LNCaP clone FGC (cell line): Measurements from ENCODE around the gene CPED1.

ENCODE experiments used
- DNase-seq: peaks from one replicate; pipeline ENCODE4 v3.0.0-alpha.2; 2011; ENCODE audit warnings: low read depth
- H3K4me3 ChIP-seq: 2 replicates; pipeline ENCODE4 v1.5.1; 2011; ENCODE audit warnings: mild to moderate bottlenecking, low read depth, low read length, control low read depth
- CTCF ChIP-seq: IDR thresholded peaks from 2 replicates; pipeline ENCODE4 v1.5.1; 2012; ENCODE audit warnings: mild to moderate bottlenecking; ENCODE audit not compliant: control insufficient read depth, insufficient read depth; ENCODE audit errors: extremely low read depth

The CPED1 gene

DNA sequence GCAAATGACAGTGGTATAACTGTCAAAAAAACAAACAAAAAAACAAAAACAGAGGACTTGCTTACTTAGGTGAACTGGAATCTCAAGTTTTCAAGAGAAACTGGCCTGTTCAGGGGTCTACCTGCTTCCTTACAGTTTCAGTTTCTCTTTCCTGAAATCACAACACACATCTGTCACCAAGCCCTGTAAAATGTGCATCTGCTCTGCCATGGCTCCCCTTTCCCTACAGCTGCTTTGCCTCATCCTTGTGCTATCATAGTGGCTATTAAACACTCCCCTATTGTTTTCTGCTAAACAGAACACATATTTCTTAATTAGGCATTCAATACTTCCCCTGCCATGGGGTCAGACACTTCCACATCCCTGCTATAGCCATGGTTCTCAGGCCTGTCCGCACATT lies 37.6 kb downstream of the CPED1 start:
- no peak overlapping the region for H3K4me3 ChIP-seq
- DNase-seq: no peak
- no peak for TF ChIP-seq CTCF

GRCh38 chr7:121026577-121027111 lies 38.1 kb downstream of the CPED1 start:
- H3K4me3 ChIP-seq: no peak overlapping the region
- no peak for TF ChIP-seq CTCF
- no peak for DNase-seq

DNA sequence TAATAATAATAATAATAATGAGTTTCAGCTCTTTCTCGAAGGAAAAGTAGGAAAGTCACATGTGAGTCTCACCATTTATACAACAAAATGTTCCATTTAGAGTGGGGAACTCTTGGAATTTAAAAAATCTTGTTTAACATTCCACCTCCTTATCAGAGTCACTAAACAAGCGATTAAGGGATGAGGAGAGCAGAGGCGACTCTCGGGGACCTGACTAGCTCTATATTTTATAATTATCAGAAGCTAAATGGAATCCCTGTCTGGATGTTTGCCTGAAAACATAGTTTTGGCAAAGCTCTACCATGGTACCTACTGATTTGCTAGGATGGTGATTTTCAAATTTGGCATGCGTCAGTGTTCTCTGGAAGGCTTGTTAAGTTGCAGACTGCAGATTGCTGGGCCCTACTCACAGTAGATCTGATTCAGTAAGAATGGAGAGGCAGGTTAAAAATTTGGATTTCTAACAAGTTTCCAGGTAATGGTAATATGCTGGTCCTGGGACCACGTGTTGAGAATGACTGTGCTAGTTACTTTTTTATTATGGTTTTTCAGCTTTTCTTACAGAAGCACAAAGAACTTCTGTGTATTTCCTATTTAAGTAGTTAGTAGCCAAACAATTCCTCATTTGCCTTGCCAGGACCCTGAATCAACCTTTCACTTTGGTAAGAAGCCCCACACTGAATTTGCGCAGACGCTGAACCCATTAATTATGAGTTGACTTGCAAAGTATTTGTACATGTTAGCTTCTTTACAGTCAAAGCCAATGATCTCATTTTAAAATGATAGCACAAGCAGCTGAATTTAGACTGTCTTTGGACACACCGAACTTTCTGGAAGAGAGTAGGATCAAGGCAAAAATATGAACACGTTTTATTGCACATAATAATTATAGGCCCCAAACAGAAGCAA lies 39.5 kb downstream of the CPED1 start:
- H3K4me3 ChIP-seq: no peak overlapping the region
- TF ChIP-seq CTCF: no peak
- DNase-seq: no peak

DNA sequence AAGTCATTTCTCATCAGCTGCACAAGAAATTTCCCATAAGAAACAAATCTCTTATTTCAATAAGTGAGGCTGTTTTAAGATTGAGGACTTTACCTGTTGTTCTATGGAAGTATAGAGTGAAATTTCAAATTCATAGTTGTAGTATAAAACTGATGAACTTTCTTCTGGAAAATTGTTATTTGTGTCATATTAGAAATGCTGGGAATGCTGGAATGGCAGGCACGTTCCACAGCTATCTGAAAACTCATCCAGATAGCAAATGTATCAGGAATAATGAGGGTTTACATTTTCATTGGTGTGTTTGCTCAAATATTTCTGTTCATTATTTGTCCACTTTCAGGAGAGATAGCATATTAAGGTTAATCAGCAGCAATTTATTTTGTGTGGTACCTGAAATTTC lies 40.8 kb downstream of the CPED1 start:
- no peak for DNase-seq
- H3K4me3 ChIP-seq: no peak overlapping the region
- TF ChIP-seq CTCF: no peak

GRCh38 chr7:121030308-121030707 lies 41.8 kb downstream of the CPED1 start:
- no peak overlapping the region for H3K4me3 ChIP-seq
- TF ChIP-seq CTCF: no peak
- DNase-seq: no peak

DNA sequence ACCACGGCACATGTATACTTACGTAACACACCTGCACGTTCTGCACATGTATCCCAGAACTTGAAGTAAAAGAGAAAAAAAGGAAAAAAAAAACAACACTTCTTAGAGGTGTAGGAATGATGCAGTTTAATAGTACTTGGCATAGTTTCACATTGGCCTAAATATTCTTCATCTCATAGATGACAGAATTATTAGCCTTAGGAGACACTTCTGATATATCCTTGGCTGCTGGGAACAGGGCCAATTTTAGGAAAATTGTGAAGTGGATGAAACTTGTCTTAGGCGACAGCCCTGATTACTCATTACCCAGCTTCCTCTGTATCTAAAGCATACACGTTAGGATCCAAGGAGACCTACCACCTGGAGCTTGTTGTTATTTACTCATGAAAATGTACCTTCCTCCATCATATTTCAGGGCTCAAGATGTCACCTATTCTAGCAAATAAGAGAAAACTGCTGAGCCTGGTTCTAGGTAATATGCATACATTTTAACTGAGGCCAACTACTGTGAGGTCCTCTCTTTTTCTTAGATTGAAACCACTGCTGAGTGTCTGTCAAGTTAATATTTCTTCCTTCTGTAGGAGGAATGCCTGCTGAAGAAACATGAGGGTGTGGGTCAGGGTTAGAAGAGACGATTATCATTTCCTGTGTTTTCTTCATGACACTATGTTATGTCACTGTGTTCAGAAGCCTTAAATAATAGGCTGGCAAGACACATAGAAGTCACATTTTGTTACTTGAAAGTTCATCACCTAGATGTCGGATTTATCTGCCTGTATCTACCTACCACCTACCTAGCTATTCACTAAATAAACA lies 44.3 kb downstream of the CPED1 start:
- TF ChIP-seq CTCF: no peak
- no peak for DNase-seq
- no peak overlapping the region for H3K4me3 ChIP-seq
